Activated CD4-positive, CD25-positive, alpha-beta regulatory T cell treated with anti-CD3 and anti-CD28 coated beads, Interleukin-2, amount 50 U/mL, for 72 hours (primary cell): Measurements from ENCODE around the gene GAB4.
"Not testable (repeated sequence)": the region's sequence is repeated elsewhere in the genome, so short reads cannot be mapped to it uniquely, and the experiment has no call there.

Experiments
- DNase-seq: peaks from one replicate; pipeline ENCODE4 v3.0.0; 2021

Gene GAB4

DNA sequence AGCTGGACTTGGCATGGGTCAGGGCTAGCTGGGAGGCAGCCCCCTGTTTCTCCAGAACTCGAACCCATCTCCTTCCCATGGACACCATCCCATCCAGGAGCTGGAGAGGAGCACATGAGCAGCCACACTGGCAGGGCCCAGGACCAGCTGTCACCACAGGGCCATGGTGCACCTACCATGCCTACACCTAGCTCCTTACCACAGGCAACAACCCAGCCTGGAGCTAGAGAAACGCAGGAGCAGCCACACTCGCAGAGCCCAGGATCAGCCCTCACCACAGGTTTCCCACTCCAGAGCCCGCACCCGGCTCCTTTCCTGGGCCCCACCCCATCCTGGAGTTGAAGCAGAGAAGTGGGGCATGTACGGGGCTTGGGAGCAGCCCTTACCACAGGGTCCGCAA is 50.2 kb downstream of the GAB4 start:
- no peak for DNase-seq

- DNase-seq: no peak
Observed at GRCh38 chr22:16956290-16956689, 51.7 kb downstream of the GAB4 start.

- no peak for DNase-seq
Observed at GRCh38 chr22:16955678-16956210, 52.3 kb downstream of the GAB4 start.

- DNase-seq: no peak
Observed at GRCh38 chr22:16955081-16955480, 52.9 kb downstream of the GAB4 start.

DNA sequence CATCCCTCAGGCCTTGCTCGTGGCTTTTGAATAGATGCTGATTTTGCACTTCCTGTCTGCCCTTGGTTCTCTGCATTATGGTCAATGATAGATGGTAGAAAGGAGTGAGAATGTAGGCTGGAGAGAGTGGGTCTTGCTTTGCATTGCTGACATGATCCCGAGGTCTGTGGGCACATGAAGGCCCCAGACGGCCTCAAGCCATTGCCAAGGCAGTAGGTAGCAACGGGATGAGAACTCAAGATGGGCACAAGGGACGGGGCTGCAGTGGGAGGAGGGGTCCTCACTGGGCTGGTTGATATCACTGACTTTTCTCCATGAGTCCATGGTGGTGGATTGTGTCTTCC is 54.0 kb downstream of the GAB4 start:
- no peak for DNase-seq

GRCh38 chr22:16953206-16954059 is 54.6 kb downstream of the GAB4 start:
- no peak for DNase-seq

GRCh38 chr22:16949561-16949960 is 58.5 kb downstream of the GAB4 start:
- no peak for DNase-seq

DNA sequence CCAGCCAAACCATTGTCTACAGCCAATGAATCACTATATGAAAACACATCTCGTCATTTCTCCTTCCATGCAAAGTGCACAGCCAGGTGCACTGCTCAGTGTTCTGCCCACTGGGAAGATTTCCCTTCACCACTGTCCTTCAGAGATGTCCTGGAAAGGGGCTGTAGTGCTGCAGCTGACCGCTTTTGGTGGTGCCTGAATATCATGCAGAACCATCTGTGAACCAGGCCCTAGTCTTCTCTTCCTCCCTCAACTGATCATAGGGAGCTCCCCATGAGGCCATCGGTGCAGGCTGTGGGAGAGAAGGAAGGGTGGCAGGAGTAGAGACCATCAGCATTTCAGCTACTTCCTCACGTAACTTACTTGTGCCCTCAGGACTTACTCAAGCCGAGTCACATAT is 70.2 kb downstream of the GAB4 start:
- DNase-seq: no peak

DNA sequence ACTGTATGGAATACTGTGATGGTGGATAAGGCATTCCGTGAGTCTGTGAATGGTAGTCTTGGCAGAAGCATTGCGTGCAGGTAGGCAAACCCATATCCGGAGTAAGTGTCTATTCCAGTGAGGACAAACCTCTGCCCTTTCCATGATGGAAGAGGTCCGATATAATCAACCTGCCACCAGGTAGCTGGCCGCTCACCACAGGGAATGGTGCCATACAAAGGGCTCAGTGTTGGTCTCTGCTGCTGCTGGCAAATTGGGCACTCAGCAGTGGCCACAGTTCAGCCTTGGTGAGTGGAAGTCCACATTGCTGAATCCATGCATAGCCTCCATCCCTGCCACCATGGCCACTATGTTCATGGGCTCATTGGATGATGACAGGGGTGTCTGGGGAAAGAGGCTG is 70.8 kb downstream of the GAB4 start:
- not testable (repeated sequence) for DNase-seq

DNA sequence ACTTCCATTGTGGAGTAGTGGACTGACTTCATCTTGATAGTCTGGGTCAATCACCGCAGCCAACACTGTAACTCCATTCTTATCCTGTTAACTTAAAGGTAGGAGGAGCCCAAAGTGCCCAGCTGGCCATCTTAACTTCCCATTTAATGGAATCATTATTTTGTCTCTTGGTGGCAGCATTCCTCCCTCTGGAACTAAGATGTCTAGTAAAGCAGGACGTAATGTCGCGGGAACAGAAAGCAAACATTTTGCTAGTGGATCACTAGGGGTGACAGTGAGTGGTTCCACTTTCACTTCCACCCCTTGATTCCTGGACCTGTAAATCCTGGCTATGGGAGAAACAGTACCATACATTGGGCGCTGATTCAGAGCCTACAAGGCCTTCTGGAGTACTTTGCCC is 71.4 kb downstream of the GAB4 start:
- no peak for DNase-seq

DNA sequence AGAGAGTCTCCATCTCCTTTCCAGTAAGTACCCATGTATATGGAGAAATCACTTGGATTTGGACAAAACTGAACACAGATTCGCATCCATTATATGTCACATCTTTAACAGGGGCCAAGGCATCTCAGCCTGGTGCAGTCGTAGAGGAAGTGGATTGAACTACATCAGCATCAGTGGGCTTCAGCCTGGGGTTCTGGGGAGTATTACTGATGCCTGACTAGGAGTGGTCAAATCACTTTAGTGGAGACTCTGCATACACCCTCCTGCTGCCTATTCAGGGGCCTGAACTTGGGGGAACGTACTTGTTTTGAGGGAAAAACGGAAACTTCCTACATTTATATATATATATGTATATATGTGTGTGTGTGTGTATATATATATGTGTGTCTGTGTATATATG is 72.8 kb downstream of the GAB4 start:
- no peak for DNase-seq

- no peak for DNase-seq
Observed at GRCh38 chr22:16933291-16934282, 74.4 kb downstream of the GAB4 start.

DNA sequence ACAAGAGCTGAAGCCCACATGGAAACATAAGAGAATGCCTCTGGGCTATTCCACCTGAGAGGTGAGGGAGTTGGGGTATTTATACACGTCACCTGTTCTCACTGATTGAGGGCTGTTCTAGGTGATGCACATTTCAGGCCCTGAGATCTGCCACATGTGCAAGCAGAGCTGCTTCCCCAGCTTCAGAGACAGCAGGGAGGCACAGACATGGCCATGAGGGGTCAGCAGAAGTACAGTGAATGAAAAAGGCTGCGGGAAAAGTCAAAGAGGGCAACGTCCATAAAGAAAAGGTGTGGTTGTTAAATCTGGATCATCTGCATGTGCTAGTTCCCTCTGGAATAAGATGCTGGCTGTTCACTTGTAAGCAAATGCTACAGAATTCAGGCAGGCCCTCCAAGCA is 75.4 kb downstream of the GAB4 start:
- no peak for DNase-seq

DNA sequence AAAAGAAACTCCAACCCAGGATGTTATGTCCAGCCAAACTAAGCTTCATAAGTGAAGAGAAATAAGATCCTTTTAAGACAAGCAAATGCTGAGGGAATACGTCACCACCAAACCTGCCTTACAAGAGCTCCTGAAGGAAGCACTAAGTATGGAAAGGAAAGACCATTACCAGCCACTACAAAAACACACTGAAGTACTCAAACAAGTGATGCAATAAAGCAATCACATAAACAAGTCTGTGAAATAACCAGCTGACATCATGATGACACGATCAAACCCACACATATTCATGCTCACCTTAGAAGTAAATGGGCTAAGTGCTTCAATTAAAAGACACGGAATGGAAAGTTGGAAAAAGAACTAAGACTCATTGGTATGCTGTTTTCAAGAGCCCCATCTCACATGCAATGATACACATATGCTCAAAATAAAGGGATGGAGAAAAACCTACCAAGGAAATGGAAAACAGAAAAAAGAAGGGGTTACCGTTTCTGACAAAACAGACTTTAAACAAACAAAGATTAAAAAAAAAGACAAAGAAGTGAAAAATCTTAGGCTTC is 82.5 kb downstream of the GAB4 start:
- DNase-seq: no peak

- DNase-seq: no peak
Observed at GRCh38 chr22:16922706-16923105, 85.3 kb downstream of the GAB4 start.

- DNase-seq: no peak
Observed at GRCh38 chr22:16922076-16922475, 85.9 kb downstream of the GAB4 start.

DNA sequence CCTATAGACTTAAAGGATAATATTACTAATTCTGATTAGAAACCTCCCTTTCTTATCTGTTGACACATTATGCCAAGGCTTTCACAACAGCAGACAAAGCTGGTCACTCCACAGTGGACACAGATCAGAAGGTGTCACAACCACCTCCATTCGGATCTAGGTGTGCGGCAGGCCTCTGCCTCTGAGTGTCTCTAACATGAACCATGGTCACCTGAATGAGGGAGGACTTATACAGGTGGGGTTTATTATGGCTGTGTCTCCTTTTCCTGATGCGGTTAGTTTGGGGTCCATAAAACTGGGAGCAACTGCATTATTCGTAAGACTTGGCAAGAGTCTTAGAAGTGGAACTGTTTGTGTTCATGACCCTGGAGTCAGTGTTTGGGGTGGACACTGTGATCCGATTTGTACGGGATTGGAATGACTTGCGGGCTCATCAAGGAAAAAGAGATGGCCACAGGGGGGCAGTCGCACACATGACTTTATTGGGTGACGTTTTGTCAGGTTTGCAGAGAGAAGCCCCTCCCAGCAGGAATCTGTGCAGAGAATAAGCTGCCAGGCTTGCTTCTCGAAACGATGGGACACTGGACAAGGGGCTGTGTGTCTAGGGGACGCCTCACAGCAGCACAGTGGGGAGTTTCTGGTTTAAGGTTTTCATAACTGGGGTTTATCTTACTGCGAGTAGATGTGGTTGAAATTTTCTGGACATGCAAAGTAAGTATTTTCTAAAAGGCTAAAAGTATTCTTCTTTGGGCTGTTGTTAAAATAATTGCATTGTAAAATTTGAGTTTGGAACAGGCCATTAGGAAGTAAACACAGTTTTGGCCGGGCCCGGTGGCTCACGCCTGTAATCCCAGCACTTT is 90.6 kb downstream of the GAB4 start:
- DNase-seq: peak; percentile 59

DNA sequence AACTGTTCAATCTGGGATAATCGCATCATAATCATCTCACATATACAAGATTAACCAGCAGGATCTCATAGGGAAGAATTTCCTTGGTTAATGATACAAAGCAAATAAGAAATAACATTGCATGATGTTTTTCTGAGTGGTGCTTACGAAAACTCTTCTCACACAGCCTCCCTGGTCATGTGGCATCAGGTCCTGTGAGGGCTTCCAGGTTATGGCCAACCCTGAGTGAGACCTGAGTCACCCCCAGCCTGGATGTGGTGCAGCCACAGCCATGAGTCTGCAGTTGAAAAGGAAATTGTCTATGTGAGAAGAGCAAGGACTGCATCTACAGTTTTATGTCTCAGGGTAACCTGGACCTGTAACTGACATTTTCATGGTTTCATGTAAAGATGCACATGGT is 92.3 kb downstream of the GAB4 start:
- no peak for DNase-seq

GRCh38 chr22:16914911-16915310 is 93.1 kb downstream of the GAB4 start:
- DNase-seq: not testable (repeated sequence)

DNA sequence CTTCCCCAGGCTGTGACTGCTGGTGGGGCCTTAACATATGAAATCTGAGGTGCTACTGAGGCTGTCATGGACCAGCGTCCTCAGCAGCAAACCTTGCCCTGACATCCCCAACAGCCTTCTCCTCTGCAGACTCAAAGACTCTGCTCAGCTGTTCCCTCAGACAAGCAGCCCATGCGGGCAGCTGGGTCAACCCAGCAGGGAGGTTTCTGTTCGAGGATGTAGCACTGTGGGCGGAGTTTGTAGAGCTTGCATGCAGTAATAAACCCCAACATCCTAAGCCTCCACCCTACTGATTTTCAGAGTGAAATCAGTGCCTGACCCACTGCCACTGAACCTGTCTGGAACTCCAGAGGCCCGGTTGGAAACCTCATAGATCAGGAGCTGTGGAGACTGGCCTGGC is 94.0 kb downstream of the GAB4 start:
- DNase-seq: no peak

DNA sequence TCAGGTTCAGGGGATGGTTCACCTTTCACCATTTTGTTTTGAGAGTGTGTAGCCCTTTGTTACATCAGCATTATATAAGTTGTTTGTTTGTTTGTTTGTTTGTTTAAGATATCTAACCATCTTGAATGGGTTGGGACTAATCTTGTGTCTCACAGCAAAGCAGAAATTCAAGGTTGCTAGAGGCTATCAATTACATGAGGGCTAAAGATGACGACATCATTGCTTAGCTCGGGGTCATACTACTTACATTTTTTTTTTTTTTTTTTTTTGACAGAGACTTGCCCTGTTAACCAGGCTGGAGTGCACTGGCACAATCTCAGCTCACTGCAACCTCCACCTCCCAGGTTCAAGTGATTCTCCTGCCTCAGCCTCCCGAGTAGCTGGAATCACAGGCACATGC is 95.7 kb downstream of the GAB4 start:
- DNase-seq: no peak
